HG03575 (cell line): ENCODE data around the gene HOXC10.

Experiments
- ATAC-seq: cut with Tn5 transposase; IDR thresholded peaks from one replicate; pipeline ENCODE4 v1.9.1; 2021; ENCODE audit not compliant: unreplicated experiment, insufficient number of reproducible peaks, low FRiP score; ENCODE audit errors: extremely low read depth

The HOXC10 gene

GRCh38 chr12:53974084-53975063 lies 10.6 kb upstream of the HOXC10 start, which contains the start of gene HOTAIR:
HOTAIR (minus strand) TSS chr12:53974954.
- ATAC-seq: no peak

GRCh38 chr12:53975064-53975471 lies 9.9 kb upstream of the HOXC10 start:
- ATAC-seq: no peak

GRCh38 chr12:53975479-53976152 lies 9.3 kb upstream of the HOXC10 start:
- no peak for ATAC-seq

- ATAC-seq: no peak
Measured at GRCh38 chr12:53976172-53976822, 8.6 kb upstream of the HOXC10 start.

GRCh38 chr12:53976823-53977595 lies 7.9 kb upstream of the HOXC10 start:
- ATAC-seq: no peak

GRCh38 chr12:53977596-53978445 lies 7.1 kb upstream of the HOXC10 start:
- no peak for ATAC-seq

GRCh38 chr12:53978477-53979356 lies 6.2 kb upstream of the HOXC10 start:
- ATAC-seq: no peak

- ATAC-seq: no peak
Measured at GRCh38 chr12:53980104-53980801, 4.7 kb upstream of the HOXC10 start.

GRCh38 chr12:53980802-53981496 lies 4.0 kb upstream of the HOXC10 start:
- no peak for ATAC-seq

- no peak for ATAC-seq
Measured at GRCh38 chr12:53981634-53982565, 3.0 kb upstream of the HOXC10 start.

GRCh38 chr12:53982648-53983567 lies 2.0 kb upstream of the HOXC10 start:
- ATAC-seq: no peak

GRCh38 chr12:53983568-53983949 lies 1.4 kb upstream of the HOXC10 start:
- ATAC-seq: no peak

- no peak for ATAC-seq
Measured at GRCh38 chr12:53983950-53984572, 885 bp upstream of the HOXC10 start.

- no peak for ATAC-seq
Measured at GRCh38 chr12:53985692-53985993, 697 bp downstream of the HOXC10 start.
